A549 treated with GW870086 at 1 μM for 4 hours (cell line): ENCODE results near the gene NAGLU. TPM values are rescaled to one million over a fixed set of nuclear protein-coding genes. Genes with fewer than 3 reads are reported as not detected.

ENCODE experiments used
- total RNA-seq: library from RNA; stranded (reverse); fragments of 200-300 nt; extraction: Qiagen RNA extraction; gene quantifications from 5 replicates; pipeline ENCODE4 v1.2.3, GENCODE V29; 2022; ENCODE audit warnings: low read depth

Gene NAGLU
- total RNA-seq = 31.6 to 46.5 TPM (median 43.8 TPM) in 5 replicates

DNA sequence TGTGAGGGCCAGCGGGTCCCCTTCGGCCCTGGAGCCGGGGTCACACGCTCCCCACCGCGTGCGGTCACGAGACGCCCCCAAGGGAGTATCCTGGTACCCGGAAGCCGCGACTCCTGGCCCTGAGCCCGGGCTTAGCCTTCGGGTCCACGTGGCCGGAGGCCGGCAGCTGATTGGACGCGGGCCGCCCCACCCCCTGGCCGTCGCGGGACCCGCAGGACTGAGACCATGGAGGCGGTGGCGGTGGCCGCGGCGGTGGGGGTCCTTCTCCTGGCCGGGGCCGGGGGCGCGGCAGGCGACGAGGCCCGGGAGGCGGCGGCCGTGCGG, at the start of gene NAGLU:
Gene NAGLU, plus strand, starts transcription at position 194 of the 324 bp plus-strand sequence. Its CDS starts 32 bp downstream, at position 226.

DNA sequence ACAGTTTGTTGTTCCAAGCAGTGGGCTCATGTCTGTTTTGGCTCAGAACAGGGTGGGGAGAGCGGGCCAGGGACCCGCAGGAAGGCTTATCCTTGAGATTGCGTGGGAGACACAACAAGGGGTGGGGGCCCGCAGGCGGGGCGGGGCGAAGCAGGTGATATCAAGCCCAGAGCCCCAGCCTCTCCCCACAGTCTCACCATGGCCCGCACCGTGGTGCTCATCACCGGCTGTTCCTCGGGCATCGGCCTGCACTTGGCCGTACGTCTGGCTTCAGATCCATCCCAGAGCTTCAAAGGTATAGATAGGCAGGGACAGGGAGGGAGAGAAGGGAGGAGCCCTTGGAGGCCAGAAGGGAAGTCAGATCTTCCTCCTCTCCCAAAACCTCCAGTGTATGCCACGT, 16.7 kb downstream of the NAGLU start, which contains the start of gene HSD17B1:
Gene HSD17B1, plus strand, starts transcription at position 188 of the 400 bp plus-strand sequence. Its CDS starts 11 bp downstream, at position 199.

DNA sequence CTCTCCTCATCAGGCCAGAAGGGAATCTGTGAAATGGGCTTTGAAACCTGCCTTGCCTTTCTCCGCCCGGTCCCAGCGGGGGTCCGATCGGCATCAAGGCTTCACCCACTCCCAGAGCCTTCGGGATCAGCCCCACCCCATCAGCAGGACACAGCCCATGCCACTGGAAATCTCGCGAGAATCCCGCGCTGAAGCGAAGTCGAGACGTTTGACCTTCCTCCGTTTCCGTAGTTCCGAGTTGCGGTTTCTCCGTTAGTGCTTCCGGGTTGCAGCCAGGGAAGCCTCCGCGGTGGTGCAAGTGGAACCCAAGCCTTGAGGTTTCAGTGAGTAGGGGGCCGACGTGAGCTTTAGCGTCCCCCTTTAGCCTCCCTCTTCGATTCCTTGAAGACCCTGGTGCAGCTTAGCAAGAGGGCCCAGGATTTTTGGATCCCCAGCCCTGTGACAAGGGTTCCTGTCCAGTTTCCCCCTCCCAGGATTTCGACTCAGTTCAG, 25.9 kb downstream of the NAGLU start, which contains the start of gene COASY:
Gene COASY, plus strand, starts transcription at position 252 of the 491 bp plus-strand sequence. CDS start 475 bp downstream, outside the sequence.

DNA sequence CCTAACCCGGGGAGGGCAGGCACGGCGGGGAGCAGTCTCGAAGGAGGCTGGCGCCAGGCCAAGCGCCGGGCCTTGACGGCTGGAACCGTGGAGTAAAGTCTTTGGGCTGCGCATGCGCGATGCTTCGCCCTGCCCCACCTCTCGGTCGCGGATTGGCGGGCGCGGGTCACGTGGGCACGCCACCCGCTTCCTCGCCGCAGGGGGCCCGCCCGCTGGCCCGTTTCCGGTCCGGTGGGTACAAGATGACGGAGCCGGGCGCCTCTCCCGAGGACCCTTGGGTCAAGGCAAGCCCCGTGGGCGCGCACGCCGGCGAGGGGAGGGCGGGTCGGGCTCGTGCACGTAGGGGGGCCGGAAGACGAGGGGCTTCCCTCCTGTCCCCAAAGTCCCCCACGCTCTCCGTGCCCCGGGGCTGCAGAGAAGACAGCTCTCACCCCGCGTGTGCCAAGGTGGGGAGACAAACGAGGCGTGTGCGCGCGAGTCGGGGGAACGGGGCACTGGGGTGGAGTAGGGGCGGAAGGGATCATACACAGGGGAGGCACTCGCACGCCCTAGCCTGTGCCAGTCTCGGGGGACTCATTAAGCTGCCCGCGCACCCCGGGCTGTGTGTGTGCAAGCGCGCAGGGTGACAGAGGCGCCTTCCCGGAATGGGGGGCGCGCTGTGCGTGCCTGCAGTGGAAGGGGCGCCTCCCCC, 31.0 kb downstream of the NAGLU start, which contains the start of gene MLX:
Gene MLX, plus strand, starts transcription at position 218 of the 691 bp plus-strand sequence. Its CDS starts 25 bp downstream, at position 243.

DNA sequence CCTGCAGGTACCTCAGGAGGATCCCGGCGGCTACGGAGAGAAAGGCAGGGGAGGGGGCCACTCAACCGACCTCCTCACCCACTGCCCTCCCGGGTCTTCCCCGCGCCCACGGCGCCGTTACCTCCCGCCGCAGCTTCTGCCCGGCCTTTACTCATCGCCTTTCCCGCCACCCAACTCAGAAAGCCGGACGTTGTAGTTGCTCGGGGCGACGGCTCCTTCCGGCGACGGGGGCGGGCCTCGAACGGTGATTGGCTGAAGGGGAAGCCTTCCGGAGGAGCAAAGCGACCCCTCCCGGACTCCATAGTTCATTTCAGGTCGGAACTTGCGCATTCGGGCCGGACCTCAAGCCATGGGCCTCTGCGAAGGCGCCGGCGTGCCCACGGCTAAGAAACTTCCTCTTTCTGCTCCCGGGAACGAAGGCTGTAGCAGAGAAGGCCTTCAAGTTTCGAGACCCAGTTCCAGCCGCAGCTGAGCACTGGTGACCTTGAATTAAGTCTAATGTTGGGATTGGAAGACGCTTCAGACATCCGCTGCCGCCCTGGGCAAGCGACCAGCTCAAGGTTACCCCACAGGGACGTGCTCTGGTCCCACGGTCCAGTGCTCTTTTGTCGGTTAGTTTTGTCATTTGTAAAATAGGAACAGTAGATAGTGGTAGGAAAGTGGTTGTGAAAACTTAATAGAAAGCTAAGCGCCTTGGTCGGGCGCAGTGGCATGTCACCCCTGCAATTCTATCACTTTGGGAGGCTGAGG, 41.7 kb downstream of the NAGLU start, which contains the start of gene PSMC3IP:
Gene PSMC3IP, minus strand, starts transcription at position 198 of the 750 bp plus-strand sequence. Its CDS starts 43 bp downstream, at position 155.

Other genes with a start within 250 kb of the NAGLU start
- gene STAT5A, start 247.7 kb upstream of the NAGLU start, total RNA-seq = 5.3 to 7.8 TPM (median 5.6 TPM) in 5 replicates
- 69.4 to 84.9 TPM (median 81.2 TPM) in 5 replicates for gene STAT3, start 147.8 kb upstream of the NAGLU start, total RNA-seq
- gene CAVIN1, start 113.0 kb upstream of the NAGLU start, total RNA-seq = 377 to 438 TPM (median 432 TPM) in 5 replicates
- 33.4 to 44.5 TPM (median 40.8 TPM) in 5 replicates for gene ATP6V0A1, start 77.4 kb upstream of the NAGLU start, total RNA-seq
- 1.2 to 1.7 TPM (median 1.2 TPM) in 5 replicates for gene HSD17B1, start 16.7 kb downstream of the NAGLU start, total RNA-seq
- 102 to 133 TPM (median 124 TPM) in 5 replicates for gene COASY, start 25.9 kb downstream of the NAGLU start, total RNA-seq
- gene MLX, start 30.9 kb downstream of the NAGLU start, total RNA-seq = 59.1 to 69.5 TPM (median 65.1 TPM) in 5 replicates
- 29.3 to 35.2 TPM (median 30.5 TPM) in 5 replicates for gene PSMC3IP, start 41.5 kb downstream of the NAGLU start, total RNA-seq
- 24.4 to 27.7 TPM (median 26.4 TPM) in 5 replicates for gene RETREG3, start 73.1 kb downstream of the NAGLU start, total RNA-seq
- gene TUBG1, start 73.4 kb downstream of the NAGLU start, total RNA-seq = 131 to 148 TPM (median 141 TPM) in 5 replicates
- 18.8 to 25.6 TPM (median 22.8 TPM) in 5 replicates for gene TUBG2, start 123.0 kb downstream of the NAGLU start, total RNA-seq
- gene PLEKHH3, start 140.8 kb downstream of the NAGLU start, total RNA-seq = 14.2 to 21.2 TPM (median 17.9 TPM) in 5 replicates
- gene CCR10, start 145.6 kb downstream of the NAGLU start, total RNA-seq = 0.25 to 0.41 TPM (median 0.32 TPM) in 5 replicates
- gene CNTNAP1, start 146.3 kb downstream of the NAGLU start, total RNA-seq = 4.4 to 6.3 TPM (median 5.4 TPM) in 5 replicates
- gene EZH1, start 208.8 kb downstream of the NAGLU start, total RNA-seq = 9.2 to 11.7 TPM (median 10.5 TPM) in 5 replicates
- 0.65 to 1.7 TPM (median 1.4 TPM) in 5 replicates for gene RAMP2, start 225.0 kb downstream of the NAGLU start, total RNA-seq
- 121 to 129 TPM (median 125 TPM) in 5 replicates for gene VPS25, start 237.2 kb downstream of the NAGLU start, total RNA-seq
- gene WNK4, start 244.4 kb downstream of the NAGLU start, total RNA-seq = 0.90 to 1.1 TPM (median 1.0 TPM) in 5 replicates